Right cardiac atrium (tissue), 5 donors: ENCODE data around the gene MB21D2. TPM values are rescaled to one million over a fixed set of nuclear protein-coding genes. Genes with fewer than 3 reads are reported as not detected.
A peak's percentile ranks its signal among the peaks of the same experiment; 100 is the strongest.
"Not testable (repeated sequence)": the region's sequence is repeated elsewhere in the genome, so short reads cannot be mapped to it uniquely, and the experiment has no call there.

Experiments
- ATAC-seq, 2 donors: fragments of 200-7000 bp; cut with Tn5 transposase; one replicate each; pipeline versions ENCODE4 v1.8.0 to v1.9.1; 2020; ENCODE audit warnings: moderate library complexity in 2 of 2, mild to moderate bottlenecking in 1 of 2
- DNase-seq, 3 donors: peaks; one replicate each; pipeline ENCODE4 v3.0.0-alpha.2; 2020
- H3K27ac ChIP-seq: one replicate; pipeline ENCODE4 v1.5.1; 2013; ENCODE audit warnings: mild to moderate bottlenecking, low read length, control low read depth, moderate library complexity
- H3K27me3 ChIP-seq: one replicate; pipeline ENCODE4 v1.6.1; 2013; ENCODE audit not compliant: control insufficient read depth, insufficient read depth
- H3K4me1 ChIP-seq: one replicate; pipeline ENCODE4 v1.6.1; 2013; ENCODE audit warnings: low read length; ENCODE audit not compliant: control insufficient read depth, insufficient read depth
- H3K4me3 ChIP-seq: one replicate; pipeline ENCODE4 v1.5.1; 2013; ENCODE audit warnings: low read length, control low read depth
- H3K9me3 ChIP-seq: one replicate; pipeline ENCODE4 v1.6.1; 2013; ENCODE audit warnings: low read length; ENCODE audit not compliant: control insufficient read depth
- WGBS: extraction: QIAGEN DNeasy Blood & Tissue Kit; methylation state at CpG from one replicate; pipeline ENCODE4 v1.1.7; 2013; 5-methylcytosine and 5-hydroxymethylcytosine counted together
- intact Hi-C, 4 donors: fragments of 100-400 bp; cut with DNase I; formaldehyde crosslinking; loops; one replicate each; pipeline versions ENCODE4 v1.11.0 to v1.14.0; 2022 to 2023
- long read RNA-seq, 4 donors: library from polyadenylated mRNA; unstranded; transcript quantifications; one replicate each; pipeline ENCODE4 v2.0.0, GENCODE V29; 2020 to 2021
- polyA plus RNA-seq: library from polyadenylated mRNA; stranded (reverse); fragments of 200-250 nt; gene quantifications from one replicate; pipeline ENCODE4 v1.2.3, GENCODE V29; 2013
- total RNA-seq, 4 donors: library from RNA; stranded (reverse); fragmentation: NEBNext Ultra II Directional; extraction: Animal tissue kit (Norgen Biotek cat#: 25700); gene quantifications; one replicate each; pipeline ENCODE4 v1.2.1, GENCODE V29; 2021
- donor health status: healthy with polysubstance abuse.
- donor health status: DM: no; HTN: yes; CAD: no.
- donor health status: DM: no; HTN: no; CAD: no.
- donor health status: DM: no; HTN: yes; CAD: no; lungs with severe emphysema.
- donor health status: DM: yes; HTN: yes; CAD: no.

MB21D2 gene
- total RNA-seq (1 to 10 TPM; 3.1 to 3.9 (median 3.7) TPM), polyA plus RNA-seq (1.3 TPM)
- long read RNA-seq, donor 1, transcript MB21D2-201 (2 exons, 3,368 nt), result major isoform, 8 of 8 reads
- long read RNA-seq, donor 1, partial matches to known transcripts, result 0 of 8 reads
- long read RNA-seq, donor 1, other reads (novel, unspliced or antisense), result 0 of 8 reads
- long read RNA-seq, donor 2, transcript MB21D2-201 (2 exons, 3,368 nt), result major isoform, 6 of 6 reads
- long read RNA-seq, donor 2, partial matches to known transcripts, result 0 of 6 reads
- long read RNA-seq, donor 2, other reads (novel, unspliced or antisense), result 0 of 6 reads
- long read RNA-seq, donor 3, transcript MB21D2-201 (2 exons, 3,368 nt), result major isoform, 17 of 22 reads
- long read RNA-seq, donor 3, partial matches to known transcripts, result 0 of 22 reads
- long read RNA-seq, donor 3, other reads (novel, unspliced or antisense), result 5 of 22 reads
- long read RNA-seq, donor 4, partial matches to known transcripts, result 0 of 3 reads
- long read RNA-seq, donor 4, other reads (novel, unspliced or antisense), result 1 of 3 reads

- peak; percentile 95 to 96 for ATAC-seq
- under 1% methylated on average over 66 of the region's 66 CpGs for WGBS
- no peaks in the 10 kb centered on the region for H3K9me3 ChIP-seq
Measured at GRCh38 chr3:192917404-192918274, at the start of gene MB21D2. Gene MB21D2, minus strand, starts transcription at chr3:192917856. Its CDS starts 16 bp downstream, at chr3:192917840.

GRCh38 chr3:192964959-192965719 lies 47.5 kb upstream of the MB21D2 start:
- DNase-seq, H3K4me3 ChIP-seq, ATAC-seq, H3K27me3 ChIP-seq, intact Hi-C loops, H3K4me1 ChIP-seq, H3K9me3 ChIP-seq, H3K27ac ChIP-seq: not testable (repeated sequence)
- 95% methylated on average over 19 of the region's 21 CpGs for WGBS

More at GRCh38 chr3:192917404-192918274, at the start of gene MB21D2:
- peak within 1 kb of the TSS; percentile 94 for H3K4me3 ChIP-seq
- H3K4me1 ChIP-seq, result no peaks in the 10 kb centered on the region
- H3K27ac ChIP-seq, result peak within 1 kb of the TSS; percentile 90
- DNase-seq, result peak; percentile 91 to 95 (median 95)
- H3K27me3 ChIP-seq, result no peaks in the 10 kb centered on the region
- intact Hi-C loops, result loop anchor here (5.0 to 10.0 kb wide), 6 partner anchors 63 to 127 kb away; no protein-coding TSS in a partner anchor

- H3K9me3 ChIP-seq, result no peaks in the 10 kb centered on the region
- WGBS, result 72% methylated on average over 3 of the region's 3 CpGs
- H3K27me3 ChIP-seq, result no peaks in the 10 kb centered on the region
- no peaks in the 10 kb centered on the region for H3K4me1 ChIP-seq
- intact Hi-C loops, result no loop called here
- H3K4me3 ChIP-seq, result no peak overlapping the region
- ATAC-seq, result no peak
- no peak for DNase-seq
- H3K27ac ChIP-seq, result no peak overlapping the region
Measured at GRCh38 chr3:192959773-192960172, 42.1 kb upstream of the MB21D2 start.

- no peak overlapping the region for H3K27ac ChIP-seq
- H3K9me3 ChIP-seq, result no peaks in the 10 kb centered on the region
- intact Hi-C loops, result no loop called here
- no peak overlapping the region for H3K4me3 ChIP-seq
- no peaks in the 10 kb centered on the region for H3K27me3 ChIP-seq
- peak in 1 of 2 donors; percentile 12 for ATAC-seq
- DNase-seq, result no peak
- H3K4me1 ChIP-seq, result no peaks in the 10 kb centered on the region
Measured at GRCh38 chr3:192958219-192958872, 40.7 kb upstream of the MB21D2 start.

GRCh38 chr3:192957441-192958021 lies 39.9 kb upstream of the MB21D2 start:
- peak; percentile 98 to 99 for ATAC-seq
- Histone ChIP-seq H3K9me3 (no peaks in the 10 kb centered on the region), H3K27ac (peak overlapping the region; percentile 90), H3K27me3 (no peaks in the 10 kb centered on the region), H3K4me3 (no peak overlapping the region), H3K4me1 (no peaks in the 10 kb centered on the region)
- intact Hi-C loops, result no loop called here
- WGBS, result 22% methylated on average over 6 of the region's 6 CpGs
- peak; percentile 64 to 76 (median 68) for DNase-seq

- WGBS, result 93% methylated on average over 5 of the region's 5 CpGs
- no peak overlapping the region for H3K4me3 ChIP-seq
- H3K27me3 ChIP-seq, result no peaks in the 10 kb centered on the region
- H3K9me3 ChIP-seq, result no peaks in the 10 kb centered on the region
- intact Hi-C loops, result no loop called here
- H3K27ac ChIP-seq, result no peak overlapping the region
- H3K4me1 ChIP-seq, result no peaks in the 10 kb centered on the region
- DNase-seq (no peak), ATAC-seq (no peak)
Measured at GRCh38 chr3:192953926-192954325, 36.3 kb upstream of the MB21D2 start.

- whole genome bisulfite sequencing, result 91% methylated on average over 1 of the region's 1 CpG
- no peak for DNase-seq
- intact Hi-C loops, result no loop called here
Measured at GRCh38 chr3:192947421-192947820, 29.8 kb upstream of the MB21D2 start.

GRCh38 chr3:192943393-192943792 lies 25.7 kb upstream of the MB21D2 start:
- H3K27ac ChIP-seq, result no peak overlapping the region
- DNase-seq (peak in 1 of 3 donors; percentile 22), ATAC-seq (peak; percentile 93)
- H3K4me3 ChIP-seq, result no peak overlapping the region
- H3K9me3 ChIP-seq, result no peaks in the 10 kb centered on the region
- 62% methylated on average over 2 of the region's 2 CpGs for WGBS
- intact Hi-C loops, result no loop called here
- no peaks in the 10 kb centered on the region for H3K27me3 ChIP-seq
- no peaks in the 10 kb centered on the region for H3K4me1 ChIP-seq

More at GRCh38 chr3:192947421-192947820, 29.8 kb upstream of the MB21D2 start:
- no peaks in the 10 kb centered on the region for H3K9me3 ChIP-seq
- no peaks in the 10 kb centered on the region for H3K4me1 ChIP-seq
- no peak overlapping the region for H3K27ac ChIP-seq
- no peak overlapping the region for H3K4me3 ChIP-seq
- H3K27me3 ChIP-seq, result no peaks in the 10 kb centered on the region
- ATAC-seq, result no peak

- ATAC-seq (peak; percentile 30 to 54), DNase-seq (no peak)
- H3K27me3 ChIP-seq, result no peaks in the 10 kb centered on the region
- intact Hi-C loops, result no loop called here
- no peaks in the 10 kb centered on the region for H3K4me1 ChIP-seq
- no peaks in the 10 kb centered on the region for H3K9me3 ChIP-seq
- H3K4me3 ChIP-seq, result no peak overlapping the region
- WGBS, result 64% methylated on average over 2 of the region's 2 CpGs
- no peak overlapping the region for H3K27ac ChIP-seq
Measured at GRCh38 chr3:192942625-192943024, 25.0 kb upstream of the MB21D2 start.

GRCh38 chr3:192940129-192940528 lies 22.5 kb upstream of the MB21D2 start:
- H3K4me1 ChIP-seq, result no peaks in the 10 kb centered on the region
- H3K27me3 ChIP-seq, result no peaks in the 10 kb centered on the region
- no peak overlapping the region for H3K4me3 ChIP-seq
- WGBS, result 85% methylated on average over 4 of the region's 4 CpGs
- no peak for DNase-seq
- no peak overlapping the region for H3K27ac ChIP-seq
- ATAC-seq, result no peak
- no peaks in the 10 kb centered on the region for H3K9me3 ChIP-seq
- intact Hi-C loops, result no loop called here
